SJSA1 (cell line): ENCODE results near the gene TMEM139. TPM values are rescaled to one million over a fixed set of nuclear protein-coding genes. Genes with fewer than 3 reads are reported as not detected.

Experiments
- DNase-seq, 2 experiments: peaks; one replicate each; pipeline ENCODE4 v3.0.0-alpha.2; 2015 to 2020; ENCODE audit warnings: low spot score in 2 of 2, low read depth in 1 of 2
- H3K27ac ChIP-seq: fragments of 250-450 bp; sonication (Bioruptor Pico); 2 replicates; pipeline ENCODE4 v1.5.1; 2020; ENCODE audit warnings: mild to moderate bottlenecking, moderate library complexity
- H3K27me3 ChIP-seq: fragments of 250-450 bp; sonication (Bioruptor Pico); replicated peaks from 2 replicates; pipeline ENCODE4 v1.5.1; 2020; ENCODE audit warnings: mild to moderate bottlenecking, moderate library complexity
- H3K36me3 ChIP-seq: fragments of 250-450 bp; sonication (Bioruptor Pico); 2 replicates; pipeline ENCODE4 v1.5.1; 2020; ENCODE audit warnings: mild to moderate bottlenecking
- H3K4me1 ChIP-seq: fragments of 250-450 bp; sonication (Bioruptor Pico); replicated peaks from 2 replicates; pipeline ENCODE4 v1.6.1; 2021; ENCODE audit warnings: mild to moderate bottlenecking
- H3K4me3 ChIP-seq: fragments of 250-450 bp; sonication (Bioruptor Pico); 2 replicates; pipeline ENCODE4 v1.5.1; 2020; ENCODE audit warnings: mild to moderate bottlenecking
- H3K9me3 ChIP-seq: fragments of 250-450 bp; sonication (Bioruptor Pico); replicated peaks from 2 replicates; pipeline ENCODE4 v1.5.1; 2020; ENCODE audit warnings: mild to moderate bottlenecking
- total RNA-seq: library from RNA; depleted of rRNA; stranded (reverse); fragments of >200 nt; shearing (Covaris generic); gene quantifications from 2 replicates; pipeline ENCODE4 v1.2.3, GENCODE V29; 2014

TMEM139 gene
- total RNA-seq, 1 experiment from 2014 or later = not detected

- no peaks in the 10 kb centered on the region for H3K9me3 ChIP-seq
- no peak for DNase-seq
- peaks cover 84% of the 10 kb centered on the region for H3K36me3 ChIP-seq
- H3K27me3 ChIP-seq = no peaks in the 10 kb centered on the region
- no peaks in the 10 kb centered on the region for H3K4me1 ChIP-seq
- no peak overlapping the region for H3K4me3 ChIP-seq
- H3K27ac ChIP-seq = no peak overlapping the region
These were observed 20.2 kb downstream of the TMEM139 start for GRCh38 chr7:143304938-143305337.

- H3K4me1 ChIP-seq = no peaks in the 10 kb centered on the region
- no peak for DNase-seq
- peaks cover 78% of the 10 kb centered on the region for H3K36me3 ChIP-seq
- no peak overlapping the region for H3K4me3 ChIP-seq
- H3K9me3 ChIP-seq = no peaks in the 10 kb centered on the region
- no peaks in the 10 kb centered on the region for H3K27me3 ChIP-seq
- H3K27ac ChIP-seq = no peak overlapping the region
These were observed 20.8 kb downstream of the TMEM139 start for GRCh38 chr7:143305423-143306070.

DNA sequence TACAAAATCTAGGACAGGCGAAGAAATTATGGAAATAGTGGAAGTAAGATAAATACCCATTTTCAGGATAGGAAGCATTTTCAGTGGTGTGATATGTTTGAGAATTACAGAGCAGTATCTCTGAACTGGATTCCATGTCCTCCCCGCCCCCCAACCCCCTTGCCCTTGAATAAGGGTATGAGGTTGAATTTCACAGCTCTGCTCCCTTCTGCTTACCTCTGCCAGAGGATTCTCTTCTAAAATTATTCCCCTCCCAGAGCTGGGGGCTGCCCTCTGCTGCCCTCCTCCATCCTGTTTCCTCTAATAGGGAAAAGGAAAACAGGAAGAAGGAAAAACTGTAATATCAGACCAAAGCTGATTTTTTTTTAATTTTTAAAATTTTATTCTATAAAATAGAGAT lies 23.9 kb downstream of the TMEM139 start:
- Histone ChIP-seq H3K4me1 (no peaks in the 10 kb centered on the region), H3K36me3 (peaks cover 50% of the 10 kb centered on the region), H3K4me3 (no peak overlapping the region), H3K27me3 (no peaks in the 10 kb centered on the region), H3K27ac (no peak overlapping the region), H3K9me3 (no peaks in the 10 kb centered on the region)
- no peak for DNase-seq

DNA sequence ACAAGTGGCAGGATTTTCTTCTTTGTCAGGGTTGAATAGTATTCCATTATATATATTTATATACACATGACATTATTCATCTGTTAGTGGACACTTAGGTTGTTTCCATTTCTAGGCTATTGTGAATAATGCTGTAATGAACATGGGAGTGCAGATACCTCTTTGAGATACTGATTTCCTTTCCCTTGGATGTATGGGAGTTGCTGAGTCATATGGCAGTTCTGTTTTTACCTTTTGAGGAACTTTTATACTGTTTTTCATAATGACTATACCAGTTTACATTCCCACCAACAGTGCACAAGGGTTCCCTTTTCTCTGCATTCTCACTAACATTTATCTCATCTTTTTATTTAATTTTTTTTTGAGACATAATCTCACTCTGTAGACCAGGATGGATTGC lies 29.4 kb downstream of the TMEM139 start:
- Histone ChIP-seq H3K9me3 (no peaks in the 10 kb centered on the region), H3K27ac (no peak overlapping the region), H3K36me3 (no peaks in the 10 kb centered on the region)

DNA sequence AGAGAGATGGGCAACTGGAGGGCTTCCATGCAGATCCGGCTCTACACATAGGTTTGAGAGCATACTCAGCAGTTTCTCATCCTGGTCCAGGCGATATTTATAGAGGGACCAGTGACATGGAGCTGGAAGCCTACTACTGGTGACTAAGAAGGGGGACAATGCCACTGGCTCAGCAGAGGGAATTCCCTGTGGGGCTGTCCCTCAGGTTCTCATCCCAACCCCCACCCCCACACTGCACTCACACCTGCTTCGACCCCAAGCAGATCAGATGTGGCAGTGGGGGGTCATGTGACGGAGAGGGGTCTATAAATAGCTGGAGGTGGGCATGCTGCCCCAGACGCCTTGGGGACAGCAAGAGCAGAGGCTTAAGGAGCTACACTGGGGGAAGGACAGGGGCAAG lies 31.0 kb downstream of the TMEM139 start, which contains the start of gene CLCN1:
Gene CLCN1 (plus strand): TSS at position 336 of the 400 bp plus-strand sequence. CDS start 102 bp downstream, outside the sequence.
- Histone ChIP-seq H3K27me3 (no peaks in the 10 kb centered on the region), H3K9me3 (no peaks in the 10 kb centered on the region), H3K4me1 (no peaks in the 10 kb centered on the region), H3K4me3 (no peak within 1 kb of the TSS), H3K27ac (no peak within 1 kb of the TSS), H3K36me3 (no peaks in the 10 kb centered on the region)
- no peak for DNase-seq

More for the DNA sequence above, 29.4 kb downstream of the TMEM139 start:
- Histone ChIP-seq H3K4me1 (no peaks in the 10 kb centered on the region), H3K27me3 (no peaks in the 10 kb centered on the region), H3K4me3 (no peak overlapping the region)
- no peak for DNase-seq

DNA sequence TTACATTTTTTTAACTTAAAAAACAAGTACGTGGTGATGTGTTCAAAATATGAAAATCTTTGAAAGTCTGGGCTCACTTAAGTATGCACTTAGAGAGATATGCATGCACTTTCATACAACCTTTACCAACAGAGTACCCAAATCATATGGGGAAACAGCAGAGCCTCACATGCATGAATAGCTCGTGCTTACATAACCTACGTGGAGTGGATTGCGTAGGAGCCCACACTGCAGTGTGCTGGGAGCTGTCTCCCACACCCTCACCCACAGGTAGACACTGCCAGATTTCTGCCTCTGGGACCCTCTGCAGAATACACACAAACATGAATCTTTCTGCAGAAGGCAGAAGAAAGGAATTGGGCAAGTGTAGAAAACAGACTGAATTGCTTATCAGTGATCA lies 31.7 kb downstream of the TMEM139 start:
- Histone ChIP-seq H3K4me1 (no peaks in the 10 kb centered on the region), H3K27me3 (no peaks in the 10 kb centered on the region)

DNA sequence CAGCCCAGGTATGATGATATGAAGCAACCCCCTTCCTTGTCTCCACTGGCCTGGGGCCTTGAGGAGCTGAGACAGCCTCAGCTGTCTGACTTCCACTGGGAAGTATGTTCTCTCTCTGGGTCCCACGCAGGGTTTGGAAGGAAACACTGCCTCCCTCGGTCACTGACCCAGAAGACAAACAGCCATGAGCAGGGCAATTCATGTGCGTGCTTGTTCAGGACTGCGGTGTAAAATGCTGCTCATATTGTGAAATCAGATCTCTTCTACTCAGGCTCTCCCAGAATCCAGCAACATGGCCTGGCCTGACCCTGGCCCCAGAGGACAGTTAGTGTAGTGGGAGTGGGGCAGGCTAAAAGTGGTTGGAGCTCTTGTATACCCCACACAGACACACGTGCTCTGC lies 33.9 kb downstream of the TMEM139 start:
- no peak overlapping the region for H3K4me3 ChIP-seq
- no peaks in the 10 kb centered on the region for H3K27me3 ChIP-seq
- DNase-seq = no peak
- no peak overlapping the region for H3K27ac ChIP-seq
- H3K36me3 ChIP-seq = no peaks in the 10 kb centered on the region
- no peaks in the 10 kb centered on the region for H3K9me3 ChIP-seq
- H3K4me1 ChIP-seq = no peaks in the 10 kb centered on the region

More for the DNA sequence above, 31.7 kb downstream of the TMEM139 start:
- DNase-seq = no peak
- Histone ChIP-seq H3K27ac (no peak overlapping the region), H3K36me3 (no peaks in the 10 kb centered on the region), H3K9me3 (no peaks in the 10 kb centered on the region), H3K4me3 (no peak overlapping the region)

- no peaks in the 10 kb centered on the region for H3K4me1 ChIP-seq
- no peak for DNase-seq
- no peaks in the 10 kb centered on the region for H3K9me3 ChIP-seq
These were observed 35.9 kb downstream of the TMEM139 start for GRCh38 chr7:143320620-143321019.

DNA sequence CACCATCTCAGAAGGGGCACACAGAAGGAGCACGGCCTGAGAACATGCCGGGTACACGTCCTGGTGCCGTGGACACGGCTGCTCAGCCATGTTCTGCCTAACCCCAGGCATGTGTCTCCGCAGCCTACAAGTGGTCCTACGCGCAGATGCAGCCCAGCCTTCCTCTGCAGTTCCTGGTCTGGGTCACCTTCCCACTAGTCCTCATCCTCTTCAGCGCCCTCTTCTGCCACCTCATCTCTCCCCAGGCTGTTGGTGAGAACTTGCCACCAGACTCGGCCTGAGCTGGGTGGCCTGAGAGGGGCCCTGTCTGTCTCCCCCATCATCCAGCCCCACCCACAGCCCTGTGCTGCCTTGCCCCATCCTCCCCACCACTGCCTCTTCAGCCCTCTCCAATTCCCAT lies 36.5 kb downstream of the TMEM139 start:
- Histone ChIP-seq H3K27ac (no peak overlapping the region), H3K4me3 (no peak overlapping the region), H3K27me3 (no peaks in the 10 kb centered on the region), H3K4me1 (no peaks in the 10 kb centered on the region), H3K36me3 (no peaks in the 10 kb centered on the region), H3K9me3 (no peaks in the 10 kb centered on the region)
- DNase-seq = no peak

More at GRCh38 chr7:143320620-143321019, 35.9 kb downstream of the TMEM139 start:
- no peak overlapping the region for H3K27ac ChIP-seq
- H3K36me3 ChIP-seq = no peaks in the 10 kb centered on the region
- H3K4me3 ChIP-seq = no peak overlapping the region
- H3K27me3 ChIP-seq = no peaks in the 10 kb centered on the region

GRCh38 chr7:143321734-143322133 lies 37.0 kb downstream of the TMEM139 start:
- H3K36me3 ChIP-seq = no peaks in the 10 kb centered on the region
- no peak overlapping the region for H3K4me3 ChIP-seq
- H3K9me3 ChIP-seq = no peaks in the 10 kb centered on the region
- no peak for DNase-seq
- no peaks in the 10 kb centered on the region for H3K27me3 ChIP-seq
- H3K4me1 ChIP-seq = no peaks in the 10 kb centered on the region
- H3K27ac ChIP-seq = no peak overlapping the region

GRCh38 chr7:143322760-143323633 lies 38.2 kb downstream of the TMEM139 start:
- H3K27ac ChIP-seq = no peak overlapping the region
- no peak for DNase-seq
- H3K4me1 ChIP-seq = no peaks in the 10 kb centered on the region
- no peaks in the 10 kb centered on the region for H3K27me3 ChIP-seq
- H3K9me3 ChIP-seq = no peaks in the 10 kb centered on the region
- no peaks in the 10 kb centered on the region for H3K36me3 ChIP-seq
- no peak overlapping the region for H3K4me3 ChIP-seq

DNA sequence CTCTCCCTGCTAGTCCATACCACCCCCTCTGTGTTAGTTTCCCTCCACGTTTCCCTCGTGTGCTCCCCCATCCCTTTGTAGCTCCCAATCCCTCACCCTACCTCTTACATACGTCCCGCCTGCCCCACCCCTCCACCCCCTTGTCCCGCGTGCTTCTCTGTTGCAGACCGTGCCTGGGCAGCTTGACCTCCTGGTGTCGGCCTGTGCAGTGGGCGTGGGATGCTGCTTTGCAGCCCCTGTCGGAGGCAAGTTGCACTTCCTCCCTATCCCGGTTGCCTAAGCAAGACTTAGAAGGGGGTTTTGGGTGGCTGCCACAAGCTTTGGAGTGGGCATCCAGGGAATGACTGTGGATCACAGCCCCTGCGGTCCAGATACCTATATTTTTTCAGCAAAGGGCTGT lies 38.9 kb downstream of the TMEM139 start:
- Histone ChIP-seq H3K27me3 (no peaks in the 10 kb centered on the region), H3K36me3 (no peaks in the 10 kb centered on the region), H3K27ac (no peak overlapping the region), H3K4me1 (no peaks in the 10 kb centered on the region), H3K4me3 (no peak overlapping the region), H3K9me3 (no peaks in the 10 kb centered on the region)
- no peak for DNase-seq

DNA sequence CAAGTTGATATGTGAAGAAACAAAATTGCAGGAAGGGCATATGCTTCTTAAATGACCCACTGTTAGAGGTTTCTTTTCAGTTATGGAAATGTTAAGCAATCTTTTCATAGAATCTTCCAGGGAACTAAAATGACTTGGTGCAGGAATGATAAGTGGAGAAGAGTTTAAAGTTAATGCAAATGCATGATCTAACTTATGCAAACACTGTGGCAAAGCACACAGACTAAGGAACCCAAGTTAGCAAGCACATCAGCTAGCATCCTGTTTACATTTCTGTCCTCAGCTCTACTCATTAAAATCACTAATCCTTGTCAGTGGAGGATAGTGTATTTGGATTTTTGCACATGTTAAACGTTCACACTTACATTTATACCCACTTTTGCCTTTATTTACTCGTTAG lies 40.5 kb downstream of the TMEM139 start:
- H3K9me3 ChIP-seq = no peaks in the 10 kb centered on the region
- no peak overlapping the region for H3K4me3 ChIP-seq
- H3K27ac ChIP-seq = no peak overlapping the region
- no peaks in the 10 kb centered on the region for H3K36me3 ChIP-seq
- no peak for DNase-seq
- no peaks in the 10 kb centered on the region for H3K4me1 ChIP-seq
- no peaks in the 10 kb centered on the region for H3K27me3 ChIP-seq

DNA sequence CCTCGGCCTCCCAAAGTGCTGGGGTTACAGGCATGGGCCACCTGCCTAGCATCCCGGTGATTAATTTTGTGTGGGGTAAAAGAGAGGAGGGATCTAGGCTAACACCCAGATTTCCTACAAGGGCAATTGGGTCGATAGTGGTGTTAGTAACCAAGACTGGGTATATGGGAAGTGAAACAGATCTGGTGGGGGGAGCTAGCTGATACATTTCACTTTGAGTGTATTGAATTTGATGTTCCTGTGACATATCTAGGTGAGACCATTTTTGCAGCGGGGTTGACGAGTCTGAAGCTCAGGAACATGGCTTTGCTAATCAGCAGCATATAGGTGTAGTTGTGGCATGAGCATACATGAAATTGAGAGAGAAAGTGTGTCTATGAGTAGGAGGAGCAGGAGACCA lies 43.1 kb downstream of the TMEM139 start:
- Histone ChIP-seq H3K27ac (no peak overlapping the region), H3K4me3 (no peak overlapping the region), H3K9me3 (no peaks in the 10 kb centered on the region), H3K4me1 (no peaks in the 10 kb centered on the region), H3K36me3 (no peaks in the 10 kb centered on the region), H3K27me3 (no peaks in the 10 kb centered on the region)
- DNase-seq = no peak
